NCI-H1436 (cell line): ENCODE results near the gene KRTAP5-2.

Source experiments
- DNase-seq: peaks from one replicate; lab custom pipeline; 2025; lab: John Stamatoyannopoulos, UW

The KRTAP5-2 gene

GRCh38 chr11:1555713-1556153, 42.4 kb downstream of the KRTAP5-2 start:
- DNase-seq, result no peak

DNA sequence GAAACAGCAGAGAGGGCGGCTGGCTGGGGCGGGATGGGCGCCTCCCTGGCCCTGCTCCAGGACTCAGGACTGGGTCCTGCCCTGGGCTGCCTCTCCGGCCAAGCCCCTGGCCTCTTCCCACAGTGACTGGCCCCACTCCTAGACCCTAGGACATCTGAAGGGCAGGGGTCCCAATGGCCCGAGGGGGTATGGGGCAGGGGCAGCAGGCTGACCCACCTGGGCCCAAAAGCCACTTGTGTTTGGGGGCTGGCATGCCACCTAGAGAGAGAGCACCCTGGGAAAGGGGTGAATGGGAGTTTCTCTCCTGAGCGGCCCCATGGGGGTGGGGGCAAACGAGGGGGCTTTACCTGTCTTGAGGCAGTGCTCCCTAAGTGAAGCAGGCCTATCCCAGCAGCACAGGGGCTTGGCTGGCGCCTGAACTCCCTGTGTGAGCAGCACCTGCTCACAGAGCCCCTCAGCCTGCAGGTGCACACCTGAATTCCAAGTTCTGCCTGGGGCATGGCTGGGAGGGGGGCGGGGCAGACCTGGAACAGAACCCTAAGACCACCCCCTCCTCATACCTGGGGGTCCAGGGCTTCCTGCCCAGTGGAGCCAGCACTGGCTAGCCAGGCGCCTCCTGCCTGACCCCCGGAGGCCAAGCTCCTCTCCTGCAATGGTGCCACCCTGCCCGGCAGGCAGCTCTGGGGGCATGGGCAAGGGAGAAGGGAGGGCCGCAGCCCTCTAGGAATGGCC, 42.9 kb downstream of the KRTAP5-2 start:
- DNase-seq, result no peak

DNA sequence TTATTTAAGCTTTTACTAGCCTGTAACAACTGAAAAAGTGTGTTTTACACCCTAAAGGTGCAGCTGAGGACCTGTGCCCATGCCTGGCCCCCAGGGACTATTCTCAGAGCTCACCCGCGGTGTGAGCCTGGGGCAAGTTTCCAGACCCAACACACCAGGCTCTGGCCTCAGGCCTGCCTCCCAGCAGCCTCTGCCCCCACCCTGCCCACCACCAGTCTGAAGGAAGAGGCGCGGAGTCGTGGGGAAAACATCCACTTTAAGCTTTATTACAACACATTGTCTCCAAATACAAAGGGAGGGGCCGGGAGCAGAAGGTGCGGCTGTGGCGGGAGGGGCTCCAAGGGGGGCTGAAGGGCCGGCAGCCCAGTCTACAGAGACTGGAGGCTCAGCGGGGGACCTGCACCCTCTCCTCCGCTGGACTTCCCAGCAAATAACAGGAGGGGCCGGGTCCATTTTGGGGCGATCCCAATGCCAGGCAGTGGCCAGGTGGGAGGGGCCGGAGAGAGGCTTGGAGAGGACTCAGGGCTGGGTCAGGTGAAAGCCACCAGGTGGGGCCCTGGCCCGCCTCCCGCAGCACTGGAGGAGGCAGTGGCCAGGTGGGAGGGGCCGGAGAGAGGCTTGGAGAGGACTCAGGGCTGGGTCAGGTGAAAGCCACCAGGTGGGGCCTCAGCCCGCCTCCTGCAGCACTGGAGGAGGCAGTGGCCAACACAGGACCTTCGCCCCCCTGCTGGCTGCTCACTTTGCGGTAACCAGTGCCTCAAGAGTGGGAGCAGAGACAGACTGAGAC, 44.1 kb downstream of the KRTAP5-2 start:
- no peak for DNase-seq

DNA sequence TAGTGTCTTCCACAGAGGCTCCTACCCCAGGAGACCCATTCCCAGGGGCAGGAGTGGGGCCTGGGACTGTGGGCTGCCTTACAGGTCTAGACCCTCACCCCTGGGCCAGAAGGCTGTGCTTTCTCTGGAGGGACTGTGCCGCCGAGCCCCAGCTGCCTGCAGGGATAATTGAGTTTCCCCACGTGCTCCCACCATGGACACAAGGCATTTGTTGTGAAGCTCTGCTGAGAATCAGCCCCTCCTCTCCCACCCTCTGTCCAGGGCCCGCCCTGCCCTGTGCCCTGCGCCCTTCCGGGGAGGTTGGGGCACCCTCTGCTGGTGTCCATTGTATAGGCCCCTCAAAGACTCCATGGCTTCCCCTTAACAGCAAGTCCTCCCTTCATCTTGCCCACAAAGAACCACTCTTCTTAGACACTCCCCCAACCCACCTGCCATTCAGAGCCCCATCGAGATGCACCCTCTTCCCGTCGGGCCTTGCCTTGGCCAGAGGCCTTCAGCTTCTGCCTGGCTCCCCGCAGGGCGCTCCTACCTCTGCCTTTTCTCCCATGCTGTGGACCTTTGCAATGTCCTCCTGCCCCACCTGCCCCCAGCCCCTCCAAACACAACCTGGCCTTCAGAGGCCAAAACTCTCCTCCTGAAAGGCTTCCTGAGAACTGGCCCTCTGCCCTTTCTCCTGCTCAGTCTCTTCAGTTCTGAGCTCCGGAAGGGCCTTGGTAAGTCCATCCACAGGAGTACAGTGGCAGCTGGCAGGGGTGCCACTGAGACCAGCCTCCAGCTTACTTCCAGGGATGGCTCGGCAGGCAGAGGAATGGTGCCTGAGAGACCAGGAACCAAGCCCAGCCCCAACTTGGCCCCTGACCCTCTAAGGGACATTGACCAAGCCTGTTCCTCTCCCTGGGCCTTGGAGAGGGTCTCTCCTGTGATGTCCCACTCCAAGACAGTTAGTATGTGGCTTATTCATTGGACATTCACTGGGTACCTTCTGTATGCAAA, 48.5 kb downstream of the KRTAP5-2 start:
- DNase-seq, result no peak

GRCh38 chr11:1548221-1549070, 49.6 kb downstream of the KRTAP5-2 start:
- DNase-seq, result peak; percentile 30

DNA sequence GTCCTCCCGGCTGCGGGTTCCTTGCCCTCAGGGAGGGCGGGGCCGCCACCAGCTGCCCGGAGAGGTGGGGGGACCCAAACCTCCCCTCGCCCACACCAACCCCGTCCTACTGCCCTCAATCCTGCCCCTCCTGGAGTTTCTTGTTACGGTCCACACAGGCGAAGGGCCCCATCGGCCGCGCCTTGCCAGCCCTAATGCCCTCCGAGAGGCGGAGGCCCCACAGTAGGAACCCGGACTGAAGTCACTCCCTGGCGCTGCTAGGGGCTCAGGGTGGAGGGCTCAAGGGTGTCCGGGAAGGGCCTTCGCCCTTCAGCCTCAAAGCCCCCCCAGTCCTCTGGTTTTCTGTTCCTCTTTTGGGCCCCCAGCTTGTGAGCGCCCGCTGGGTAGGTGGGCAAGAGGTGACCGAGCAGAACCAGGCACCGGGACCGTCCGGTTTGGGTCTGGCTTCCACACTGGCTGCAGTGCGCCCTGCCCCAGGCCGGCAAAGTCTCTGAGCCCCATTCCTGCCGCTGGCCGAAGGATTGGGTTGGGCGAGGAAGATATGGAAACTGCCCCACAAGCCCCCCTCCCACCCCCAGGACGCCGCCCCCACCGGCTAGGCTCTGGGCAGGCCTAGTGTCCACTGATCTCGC, 50.5 kb downstream of the KRTAP5-2 start:
- DNase-seq, result no peak
